ENCODE measurements around the gene TNK2.
"Not testable (repeated sequence)": the region's sequence is repeated elsewhere in the genome, so short reads cannot be mapped to it uniquely, and the experiment has no call there.

TNK2 gene

GRCh38 chr3:195883160-195883559 lies 25.2 kb downstream of the TNK2 start:
- DNase-seq: no peak

- DNase-seq: no peak
These were observed 26.3 kb downstream of the TNK2 start for GRCh38 chr3:195882002-195882441.

- DNase-seq: no peak
These were observed 26.9 kb downstream of the TNK2 start for GRCh38 chr3:195881276-195881988.

- DNase-seq: no peak
These were observed 28.3 kb downstream of the TNK2 start for GRCh38 chr3:195880037-195880431.

DNA sequence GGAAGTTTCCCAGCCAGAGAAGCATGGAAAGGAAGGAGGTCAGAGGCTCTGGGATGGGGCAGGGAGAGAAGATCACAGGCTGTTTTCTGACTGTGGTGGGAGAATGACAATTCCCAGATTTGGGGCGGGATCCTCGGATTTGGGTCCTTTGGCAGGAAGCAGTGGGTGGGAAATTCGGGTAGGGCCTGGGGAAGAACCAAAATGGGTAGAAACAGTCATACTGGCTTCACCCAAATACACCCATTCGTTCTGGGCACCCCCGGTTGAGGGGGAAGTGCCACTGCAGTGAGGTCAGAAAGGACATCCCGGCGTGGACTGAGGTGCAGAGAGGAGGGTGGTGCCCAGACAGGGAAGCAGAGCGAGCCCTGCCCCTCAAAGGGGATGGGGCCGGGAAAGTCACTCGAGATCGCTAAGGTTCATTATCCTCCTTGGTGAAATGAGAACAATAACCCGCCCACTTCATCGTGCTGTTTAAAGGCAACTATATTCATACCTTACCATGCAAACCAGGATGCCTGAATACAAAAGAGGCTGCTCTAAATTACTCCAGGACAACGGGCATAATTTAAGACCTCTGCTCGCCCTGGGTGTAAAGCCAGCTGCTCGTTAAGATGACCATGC lies 28.8 kb downstream of the TNK2 start:
- no peak for DNase-seq

DNA sequence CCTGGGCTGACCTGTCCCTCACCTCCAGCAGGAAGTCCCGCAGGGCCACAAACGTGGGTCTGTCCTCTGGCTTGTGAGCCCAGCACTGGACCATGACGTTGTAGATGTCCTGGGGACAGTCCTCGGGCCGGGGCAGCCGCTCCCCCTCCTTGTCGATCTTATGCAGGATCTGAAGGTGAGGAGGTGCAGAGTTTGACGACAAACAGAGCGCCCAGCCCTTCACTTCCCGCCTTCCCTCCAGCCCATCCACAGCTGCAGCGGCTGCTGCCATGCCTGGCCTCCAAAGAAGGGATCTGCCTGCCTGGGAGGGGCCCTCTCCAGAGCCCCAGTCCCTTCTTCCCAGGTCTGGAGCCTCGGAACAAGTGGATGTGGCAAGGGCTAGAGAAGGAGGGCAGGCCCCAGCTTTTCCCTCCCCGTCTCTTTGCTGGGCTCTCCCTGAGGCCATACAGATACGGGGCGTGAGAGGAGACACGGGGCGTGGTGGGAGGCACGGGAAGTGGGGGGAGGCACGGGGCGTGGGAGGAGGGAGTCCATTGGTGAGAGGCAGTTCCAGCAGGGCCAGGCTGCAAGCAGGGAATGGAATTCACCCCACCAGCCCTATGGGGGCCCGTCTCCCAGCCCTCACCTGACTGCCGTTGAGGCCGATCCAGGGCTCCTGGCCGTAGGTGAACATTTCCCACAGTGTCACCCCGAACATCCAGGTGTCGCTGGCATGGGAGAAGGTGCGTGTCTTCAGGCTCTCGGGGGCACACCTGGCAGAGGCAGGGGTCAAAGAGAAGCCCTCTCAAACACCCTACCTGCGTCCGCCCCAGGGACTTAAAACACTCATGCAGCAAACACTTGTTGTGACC lies 29.7 kb downstream of the TNK2 start:
- no peak for DNase-seq

GRCh38 chr3:195877767-195878423 lies 30.5 kb downstream of the TNK2 start:
- no peak for DNase-seq

GRCh38 chr3:195877136-195877715 lies 31.1 kb downstream of the TNK2 start:
- DNase-seq: no peak

DNA sequence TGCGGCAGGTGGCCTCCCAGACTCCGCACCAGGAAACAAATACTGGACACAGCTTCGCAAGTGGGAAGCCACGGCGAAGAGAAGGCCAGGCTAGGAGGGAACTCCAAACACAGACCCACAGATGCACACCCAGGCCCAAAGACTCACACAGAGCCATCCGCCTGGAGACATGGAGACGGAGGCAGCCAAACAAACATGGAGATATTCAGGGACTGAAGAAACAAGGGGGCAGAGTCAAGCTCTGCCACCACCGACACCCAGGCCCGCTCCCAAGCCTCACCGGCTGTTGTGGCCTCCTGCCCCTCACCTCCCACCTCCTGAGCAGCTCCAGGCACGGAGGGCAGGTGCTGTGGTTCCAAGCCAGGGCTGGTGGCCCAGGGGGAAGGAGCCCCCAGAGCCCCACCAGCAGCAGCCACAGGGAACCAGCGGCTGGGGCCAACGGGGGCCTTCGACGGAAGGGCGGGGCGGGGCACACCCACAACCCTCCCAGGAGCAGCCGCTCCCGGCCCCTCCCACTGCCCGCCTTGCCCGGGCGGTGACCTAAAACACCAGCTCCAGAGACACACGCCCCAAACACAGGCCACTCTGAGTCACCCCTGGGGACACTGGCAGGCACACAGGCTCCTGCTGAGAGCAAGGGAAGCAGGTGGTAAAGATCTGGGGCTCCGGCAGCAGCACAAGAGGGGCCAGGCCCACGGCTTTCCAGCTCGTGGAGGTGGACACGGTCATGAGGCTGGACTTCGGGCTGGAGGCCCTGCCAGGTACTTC lies 31.9 kb downstream of the TNK2 start:
- DNase-seq: peak; percentile 37

GRCh38 chr3:195875482-195876236 lies 32.7 kb downstream of the TNK2 start:
- DNase-seq: no peak

DNA sequence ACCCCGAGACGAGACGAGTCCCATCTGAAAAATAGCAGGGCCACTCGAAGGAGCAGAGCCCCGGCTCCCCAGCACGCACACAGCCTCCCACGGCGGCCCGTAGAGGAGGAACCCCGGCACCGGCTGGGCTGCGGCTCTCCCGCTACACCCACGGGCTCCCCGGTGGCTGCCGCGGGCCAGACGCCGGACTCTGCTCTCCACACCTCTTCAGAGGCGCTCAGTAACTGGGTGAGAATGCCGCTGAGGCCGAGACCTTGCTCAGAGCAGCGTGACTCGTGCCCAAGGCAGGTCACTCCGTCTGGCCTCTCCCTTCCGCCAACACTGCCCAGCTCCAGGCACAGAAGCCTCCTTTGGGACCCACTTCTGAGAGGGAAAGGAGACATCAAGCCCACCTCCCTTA lies 34.4 kb downstream of the TNK2 start:
- DNase-seq: no peak

DNA sequence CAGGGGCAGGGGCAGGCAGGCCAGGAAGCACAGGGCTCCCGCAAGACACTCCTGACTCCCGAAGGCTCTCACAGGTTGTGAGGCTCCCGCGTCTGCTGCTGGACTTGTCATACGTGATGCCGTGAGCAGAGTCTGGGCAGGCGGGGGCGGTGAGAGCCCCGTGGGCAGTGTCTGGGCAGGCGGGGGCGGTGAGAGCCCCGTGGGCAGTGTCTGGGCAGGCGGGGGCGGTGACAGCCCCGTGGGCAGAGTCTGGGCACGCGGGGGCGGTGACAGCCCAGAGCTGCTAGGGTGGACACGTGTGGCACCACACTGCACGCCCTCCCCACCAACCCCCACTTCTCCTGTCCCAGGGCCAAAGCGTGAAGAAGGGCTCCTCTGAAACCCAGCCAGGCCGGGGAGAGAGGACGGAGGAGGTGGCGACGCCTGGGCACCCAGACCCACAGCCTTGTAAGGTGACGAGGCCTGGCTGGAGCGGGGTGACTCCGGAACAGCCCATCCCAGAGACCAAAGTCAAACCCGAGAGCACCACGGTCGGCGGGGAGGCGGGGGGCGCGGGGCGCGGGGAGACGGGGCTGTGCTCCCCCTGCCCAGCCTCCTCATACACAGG lies 35.0 kb downstream of the TNK2 start:
- DNase-seq: no peak

- DNase-seq: no peak
These were observed 35.6 kb downstream of the TNK2 start for GRCh38 chr3:195872800-195873199.

GRCh38 chr3:195872097-195872496 lies 36.3 kb downstream of the TNK2 start:
- no peak for DNase-seq

- not testable (repeated sequence) for DNase-seq
These were observed 36.7 kb downstream of the TNK2 start for GRCh38 chr3:195871686-195872085.

DNA sequence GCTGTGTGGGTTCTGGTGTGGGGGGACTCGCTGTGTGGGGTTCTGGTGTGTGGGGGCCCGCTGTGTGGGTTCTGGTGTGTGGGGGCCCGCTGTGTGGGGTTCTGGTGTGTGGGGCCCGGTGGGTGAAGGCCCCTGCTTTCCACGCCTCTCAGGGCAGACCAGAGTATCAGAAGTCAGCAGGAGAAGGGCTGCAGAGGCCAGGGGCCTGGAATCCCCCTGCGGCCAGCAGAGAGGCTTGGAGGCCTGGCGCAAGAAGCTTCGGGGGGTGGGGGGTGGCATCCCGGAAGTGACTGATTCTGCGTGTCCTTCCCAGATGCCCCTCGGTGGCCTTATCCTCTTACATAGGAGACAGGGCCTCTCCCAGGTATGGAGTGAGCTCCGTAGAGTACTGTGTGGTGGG lies 37.4 kb downstream of the TNK2 start:
- no peak for DNase-seq

- DNase-seq: no peak
These were observed 37.9 kb downstream of the TNK2 start for GRCh38 chr3:195870442-195870841.

DNA sequence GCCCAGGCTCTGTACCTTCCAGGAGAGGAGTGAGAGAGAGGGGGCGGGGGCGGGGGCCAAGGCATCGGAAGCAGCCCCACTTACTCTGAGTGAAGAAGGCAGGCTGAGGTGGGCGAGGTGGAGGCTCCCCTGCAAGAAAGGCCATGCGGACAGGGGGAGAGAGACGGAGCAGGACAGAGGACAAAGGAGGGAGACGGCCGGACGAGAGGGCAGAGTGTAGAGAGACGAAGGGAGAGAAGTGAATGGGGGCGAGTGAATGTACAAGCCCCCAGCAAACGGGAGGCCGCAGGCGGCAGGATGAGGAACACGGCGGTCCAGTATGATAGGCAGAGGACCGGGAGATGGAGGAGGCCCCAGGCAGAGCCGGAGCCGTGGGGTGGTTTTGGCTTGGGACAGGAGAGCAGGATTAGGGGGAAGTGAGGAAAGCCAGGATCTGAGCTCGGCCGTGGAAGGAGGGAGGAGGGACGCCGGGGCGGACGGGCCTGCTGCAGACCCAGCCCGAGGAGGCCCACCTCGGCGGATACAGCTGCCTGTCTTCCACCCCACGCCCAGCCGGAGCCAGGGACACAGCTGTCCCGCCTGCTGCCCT lies 38.8 kb downstream of the TNK2 start:
- no peak for DNase-seq

- DNase-seq: no peak
These were observed 39.4 kb downstream of the TNK2 start for GRCh38 chr3:195868866-195869412.

DNA sequence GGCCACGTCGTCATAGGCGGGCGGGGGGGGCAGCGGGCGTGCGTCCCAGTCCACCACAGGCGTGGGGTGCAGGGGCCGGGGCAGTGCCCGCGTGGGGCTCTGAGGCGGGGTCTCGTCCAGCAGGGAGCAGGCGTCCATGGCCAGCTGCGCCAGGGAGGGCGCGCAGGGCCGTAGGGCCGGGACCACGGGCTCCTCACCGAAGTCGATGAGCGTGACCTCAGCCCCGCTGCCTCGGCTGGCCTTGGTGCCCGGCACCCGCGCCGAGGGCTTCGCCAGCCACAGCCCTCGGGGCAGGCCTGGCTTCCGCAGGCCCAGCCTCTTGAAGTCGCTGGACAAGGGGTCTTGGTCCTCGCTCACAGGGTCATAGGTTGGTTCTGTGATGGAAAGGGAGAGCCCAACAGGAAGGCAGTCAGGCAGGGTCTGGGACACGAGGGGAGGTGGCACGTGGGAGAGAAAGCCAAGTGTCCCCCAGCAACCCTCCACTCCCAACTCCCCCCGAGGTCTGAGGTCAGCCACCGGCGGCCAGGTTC lies 40.0 kb downstream of the TNK2 start:
- DNase-seq: no peak
